ENCODE data around the gene AP1M2. TPM values are rescaled to one million over a fixed set of nuclear protein-coding genes. Genes with fewer than 3 reads are reported as not detected.

The AP1M2 gene
- total RNA-seq, 1 experiment from 2014 or later = 146 TPM

GRCh38 chr19:10535613-10536012, 51.5 kb downstream of the AP1M2 start:
- Histone ChIP-seq H3K4ac (ENCODE audit: low read depth, low read length) (no peak overlapping the region), H4K8ac (replicated peaks; ENCODE audit: insufficient read length, low read depth, low read length) (no peak overlapping the region), H3K9me3 (ENCODE audit: control insufficient read depth, low read depth, low read length) (no peaks in the 10 kb centered on the region), H3K79me1 (ENCODE audit: insufficient read depth, low read depth, low read length, poor library complexity, severe bottlenecking) (no peaks in the 10 kb centered on the region), H2BK5ac (ENCODE audit: insufficient read length, low read length) (no peak overlapping the region), H3T11ph (ENCODE audit: low read length) (no peak overlapping the region), H2BK20ac (ENCODE audit: low read depth, low read length, poor library complexity, severe bottlenecking) (no peak overlapping the region), H3K18ac (ENCODE audit: insufficient read length, low read depth, low read length) (no peak overlapping the region), H4K91ac (ENCODE audit: insufficient read length, low read depth, low read length) (no peak overlapping the region), H3K4me2 (ENCODE audit: insufficient read depth, insufficient read length, low read length) (no peak overlapping the region), H3K27me3 (ENCODE audit: insufficient read depth, low read length) (no peaks in the 10 kb centered on the region), H2AFZ (ENCODE audit: low read length) (no peak overlapping the region), H2AK5ac (ENCODE audit: insufficient read length, low read length) (no peak overlapping the region), H2BK15ac (ENCODE audit: low read depth, low read length) (no peak overlapping the region), H3K9ac (ENCODE audit: extremely low read depth, insufficient read length, low read length) (no peak overlapping the region), H2BK12ac (ENCODE audit: insufficient read length, low read depth, low read length) (no peak overlapping the region), H3K23ac (ENCODE audit: insufficient read length, low read depth, low read length) (no peak overlapping the region), H3K27ac (ENCODE audit: insufficient read length, low read depth, low read length) (no peak overlapping the region), H3K56ac (ENCODE audit: insufficient read length, low read depth, low read length) (no peak overlapping the region), H3K23me2 (ENCODE audit: insufficient read length, low read depth, low read length, poor library complexity, severe bottlenecking) (no peaks in the 10 kb centered on the region), H4K20me1 (ENCODE audit: control insufficient read depth, insufficient read depth, insufficient read length) (no peaks in the 10 kb centered on the region), H2BK120ac (ENCODE audit: low read depth, low read length, poor library complexity, severe bottlenecking) (no peak overlapping the region), H4K5ac (ENCODE audit: insufficient read length, low read depth, low read length) (no peak overlapping the region), H3K14ac (ENCODE audit: insufficient read depth, low read length) (no peak overlapping the region), H3K79me2 (ENCODE audit: insufficient read depth, low read length) (no peaks in the 10 kb centered on the region), H3K4me1 (ENCODE audit: insufficient read depth, low read length) (no peaks in the 10 kb centered on the region)
- no peaks in the 10 kb centered on the region for H3K36me3 Mint-ChIP-seq (ENCODE audit: insufficient read depth in 1 of 3, low read depth in 3 of 3)
- no peak for DNase-seq
- peaks cover 23% of the 10 kb centered on the region for H3K27me3 Mint-ChIP-seq (ENCODE audit: low read depth)
- no peak overlapping the region for H3K4me3 Mint-ChIP-seq
- no peaks in the 10 kb centered on the region for H3K9me3 Mint-ChIP-seq
- WGBS (ENCODE audit: extremely low coverage, insufficient read length, low lambda C conversion rate) = no CpG with 5 or more reads among the region's 6 CpGs
- H3K27ac Mint-ChIP-seq = peak overlapping the region in 1 of 3 experiments; percentile 52; a peak in 1 of 7 replicates
- no peaks in the 10 kb centered on the region for H3K4me1 Mint-ChIP-seq
- TF ChIP-seq CTCF (conservative IDR thresholded peaks at IDR 0.05) = no peak

Measured in H9 (cell line).